GM18519 (cell line): ENCODE data around the gene PCYT1A.
"Not testable (repeated sequence)": the region's sequence is repeated elsewhere in the genome, so short reads cannot be mapped to it uniquely, and the experiment has no call there.

Experiments
- ATAC-seq: cut with Tn5 transposase; IDR thresholded peaks from one replicate; pipeline ENCODE4 v1.9.1; 2021; ENCODE audit warnings: mild to moderate bottlenecking, moderate library complexity; ENCODE audit not compliant: unreplicated experiment, low FRiP score

Gene PCYT1A

GRCh38 chr3:196292286-196292923, 4.9 kb upstream of the PCYT1A start:
- no peak for ATAC-seq

GRCh38 chr3:196288141-196288460, 575 bp upstream of the PCYT1A start:
- ATAC-seq, result no peak

GRCh38 chr3:196287090-196287439, 461 bp downstream of the PCYT1A start:
- ATAC-seq, result no peak

- no peak for ATAC-seq
These were observed 3.1 kb downstream of the PCYT1A start for GRCh38 chr3:196284396-196284795.

DNA sequence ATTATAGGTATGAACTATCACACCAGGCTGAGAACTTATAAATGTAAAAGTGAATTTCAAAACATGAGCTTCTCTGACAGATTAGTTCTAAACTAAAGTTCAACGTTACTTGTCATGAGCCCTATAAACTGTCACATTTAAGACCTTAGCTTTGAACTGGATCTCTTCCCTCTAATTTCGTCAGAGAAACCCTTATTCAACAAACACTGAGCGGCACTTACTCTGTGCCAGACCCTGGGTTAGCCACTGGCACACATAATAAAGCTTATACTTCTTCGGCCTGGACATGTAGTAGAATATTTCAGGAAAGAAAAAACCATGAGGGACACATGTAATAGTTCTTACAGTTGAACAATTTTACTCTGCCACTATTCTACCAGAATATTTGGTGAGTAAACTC, 5.6 kb downstream of the PCYT1A start:
- ATAC-seq, result no peak

DNA sequence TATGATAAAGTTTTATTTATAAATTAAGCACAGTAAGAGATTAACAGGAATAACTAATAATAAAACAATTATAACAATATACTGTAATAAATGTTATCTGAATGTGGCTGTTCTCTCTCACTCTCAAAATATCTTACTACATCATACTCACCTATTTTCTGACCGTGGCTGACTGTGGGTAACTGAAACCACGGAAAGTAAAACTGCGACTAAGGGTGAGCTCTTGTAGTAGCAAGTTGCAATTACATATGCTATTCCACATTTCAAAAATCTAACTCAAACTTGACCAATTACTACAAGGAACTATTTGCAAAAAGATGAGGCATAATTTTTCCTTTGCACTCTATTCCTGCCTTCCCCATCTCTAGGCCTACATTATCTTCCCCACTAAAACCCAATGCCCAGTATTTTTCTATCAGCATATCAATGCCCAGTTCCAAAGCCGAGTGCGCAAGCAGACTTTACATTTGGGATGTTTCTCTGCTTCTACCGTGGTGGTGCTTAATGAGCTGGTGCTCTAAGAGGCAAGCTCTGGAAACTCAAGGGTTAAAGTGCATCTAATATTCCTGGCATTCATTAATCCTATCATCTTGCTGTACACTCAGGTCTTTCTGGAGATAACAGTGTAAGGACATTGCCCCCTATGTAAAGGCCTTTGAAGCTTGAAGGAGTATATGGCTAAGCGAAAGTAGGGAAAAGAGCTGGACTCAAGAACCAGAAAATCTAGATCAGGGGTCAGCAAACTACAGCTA, 6.7 kb downstream of the PCYT1A start:
- ATAC-seq, result no peak

GRCh38 chr3:196275126-196275525, 12.4 kb downstream of the PCYT1A start:
- no peak for ATAC-seq

- peak; percentile 91 for ATAC-seq
These were observed 12.9 kb downstream of the PCYT1A start for GRCh38 chr3:196274585-196274984.

DNA sequence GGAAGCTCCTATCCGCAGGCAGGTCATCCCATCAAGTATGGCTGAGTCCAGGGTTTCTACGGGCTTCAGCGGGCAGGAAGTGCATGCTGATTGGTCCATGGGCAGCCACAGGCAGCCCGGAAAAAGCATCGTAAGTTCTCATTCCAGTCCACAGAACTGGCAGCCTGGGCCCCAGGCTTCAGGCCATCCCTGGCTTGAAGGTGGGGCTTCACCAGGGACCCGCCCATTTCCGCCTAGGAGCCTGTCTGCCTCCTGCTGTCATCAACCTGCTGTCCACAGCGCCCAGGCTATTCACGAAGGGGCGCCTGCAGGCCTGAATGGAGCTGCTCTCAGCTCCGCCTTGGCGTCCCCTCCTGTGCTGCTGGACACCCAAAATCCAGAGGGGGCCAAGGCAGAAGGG, 13.9 kb downstream of the PCYT1A start:
- ATAC-seq, result no peak

- ATAC-seq, result no peak
These were observed 14.7 kb downstream of the PCYT1A start for GRCh38 chr3:196272826-196273225.

- no peak for ATAC-seq
These were observed 17.0 kb downstream of the PCYT1A start for GRCh38 chr3:196270499-196270898.

- no peak for ATAC-seq
These were observed 19.0 kb downstream of the PCYT1A start for GRCh38 chr3:196268284-196269163.

- ATAC-seq, result no peak
These were observed 23.7 kb downstream of the PCYT1A start for GRCh38 chr3:196263819-196264218.

DNA sequence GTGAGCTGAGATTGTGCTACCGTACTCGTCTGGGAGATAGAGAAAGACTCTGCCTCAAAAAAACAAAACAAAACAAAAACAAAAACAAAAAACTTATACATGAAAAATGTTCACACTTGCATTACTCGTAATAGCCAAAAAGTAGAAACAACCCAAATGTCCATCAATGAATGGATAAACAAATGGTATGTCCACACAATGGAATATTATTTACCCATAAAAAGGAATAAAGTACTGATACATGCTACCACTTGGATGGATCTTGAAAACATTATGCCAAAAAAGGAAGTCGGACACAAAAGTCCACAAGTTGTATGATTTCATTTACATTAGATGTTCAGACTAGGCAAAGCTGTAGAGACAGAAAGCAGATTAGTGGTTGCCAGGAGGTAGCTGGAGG, 26.7 kb downstream of the PCYT1A start:
- ATAC-seq, result no peak

- no peak for ATAC-seq
These were observed 31.8 kb downstream of the PCYT1A start for GRCh38 chr3:196255776-196256175.

- ATAC-seq, result no peak
These were observed 32.9 kb downstream of the PCYT1A start for GRCh38 chr3:196254376-196255283.

GRCh38 chr3:196251918-196252317, 35.6 kb downstream of the PCYT1A start:
- no peak for ATAC-seq

- no peak for ATAC-seq
These were observed 40.8 kb downstream of the PCYT1A start for GRCh38 chr3:196246612-196247308.

- not testable (repeated sequence) for ATAC-seq
These were observed 43.4 kb downstream of the PCYT1A start for GRCh38 chr3:196244166-196244565.

DNA sequence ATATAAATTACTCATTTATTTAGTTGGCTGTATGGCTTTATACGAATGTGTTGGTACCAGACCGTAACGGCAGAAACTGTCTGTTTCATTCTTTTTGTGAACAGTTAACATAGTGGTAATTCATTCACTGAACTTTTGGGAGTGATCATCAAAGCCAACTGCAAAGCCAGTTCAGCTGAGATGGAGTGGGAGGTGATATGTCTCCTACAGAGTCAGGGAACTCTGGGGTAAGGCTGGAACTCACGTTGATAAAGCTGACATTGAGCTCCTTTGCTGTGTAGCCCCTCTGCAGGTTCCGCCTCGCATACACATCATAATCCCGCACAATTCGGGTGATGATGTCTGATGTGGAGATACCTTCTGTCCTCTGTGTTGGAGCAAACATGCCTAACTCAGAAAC, 45.8 kb downstream of the PCYT1A start:
- ATAC-seq, result no peak
